ENCODE measurements around the gene UNC5CL. TPM values are rescaled to one million over a fixed set of nuclear protein-coding genes. Genes with fewer than 3 reads are reported as not detected.

UNC5CL gene
- total and polyA plus RNA-seq, 9 of the 15 experiments (the other 6 are each of a cell fraction or from before 2014, with no cell fraction given): 0.07 to 1.8 (median 0.62) TPM; not detected in 1

GRCh38 chr6:40986921-40987819 is 51.9 kb downstream of the UNC5CL start (continued):
- TF ChIP-seq ZBTB40 (IDR thresholded peaks at IDR 0.05) (no peak), ZBTB40 (CRISPR knock-in tag; IDR thresholded peaks at IDR 0.05) (no peak), NR1H2 (CRISPR knock-in tag; IDR thresholded peaks at IDR 0.05) (no peak), TCFL5 (CRISPR knock-in tag; conservative IDR thresholded peaks at IDR 0.05) (no peak), E2F6 (IDR thresholded peaks at IDR 0.05; ENCODE audit: borderline replicate concordance in 1 of 2, extremely low read depth in 1 of 2, insufficient read depth in 1 of 2, insufficient read length in 1 of 2, low read depth in 1 of 2, low read length in 1 of 2, poor library complexity in 1 of 2, severe bottlenecking in 1 of 2) (no peak), THAP7 (CRISPR knock-in tag; IDR thresholded peaks at IDR 0.05) (no peak), ZNF436 (CRISPR knock-in tag; IDR thresholded peaks at IDR 0.05) (no peak), ZNF57 (CRISPR knock-in tag; IDR thresholded peaks at IDR 0.05) (no peak), CHCHD3 (CRISPR knock-in tag; IDR thresholded peaks at IDR 0.05) (no peak), ZFP36 (IDR thresholded peaks at IDR 0.05; ENCODE audit: low read depth, low read length, partially characterized antibody) (no peak), MED1 (CRISPR knock-in tag; IDR thresholded peaks at IDR 0.05; ENCODE audit: borderline replicate concordance) (no peak), ZNF707 (CRISPR knock-in tag; conservative IDR thresholded peaks at IDR 0.05) (no peak), CREB3L1 (IDR thresholded peaks at IDR 0.05; ENCODE audit: borderline replicate concordance, low read depth) (no peak)

Measured in K562 (cell line).